ENCODE results near the gene SLC45A1. TPM values are rescaled to one million over a fixed set of nuclear protein-coding genes. Genes with fewer than 3 reads are reported as not detected.

Gene SLC45A1
- total and polyA plus RNA-seq, 2 of the 4 experiments (the other 2 are of a cell fraction) = 0.72 to 3.9 TPM

- ATAC-seq (ENCODE audit: low read depth) = no peak
- no peak overlapping the region for H2BK20ac ChIP-seq (ENCODE audit: low read depth, low read length)
- no peak overlapping the region for H3K27ac ChIP-seq (ENCODE audit: insufficient read depth, low read length)
- no peak overlapping the region for H3K9ac ChIP-seq (ENCODE audit: low read depth, low read length)
- in situ Hi-C loops (cut with MboI; ENCODE audit: low sequenced_read_pairs) = no loop called here
- H3K18ac ChIP-seq (ENCODE audit: low read depth, low read length) = no peak overlapping the region
- dilution Hi-C loops (cut with HindIII; ENCODE audit: low sequenced_read_pairs, unreplicated experiment) = no loop called here
- H3K27me3 ChIP-seq (ENCODE audit: control insufficient read depth, insufficient read depth, low read length) = no peaks in the 10 kb centered on the region; the same call in 1 of the 2 replicates
- H2BK5ac ChIP-seq (ENCODE audit: low read depth, low read length, poor library complexity, severe bottlenecking) = peak overlapping the region; percentile 90
- no peaks in the 10 kb centered on the region for H3K4me1 ChIP-seq (ENCODE audit: control insufficient read depth, insufficient read depth, low read length)
- no TSS peak for BruUV-seq (replicated peaks)
- no peak overlapping the region for H2BK15ac ChIP-seq (ENCODE audit: low read depth, low read length)
- H3K4me3 ChIP-seq (ENCODE audit: insufficient read depth, low read depth, low read length) = no peak overlapping the region
- no peak overlapping the region for H2BK120ac ChIP-seq (ENCODE audit: low read depth, low read length)
- no peak for TF ChIP-seq RCOR1 (IDR thresholded peaks at IDR 0.05; ENCODE audit: insufficient replicate concordance, low read length)
- no peak for TF ChIP-seq RFX5 (IDR thresholded peaks at IDR 0.05; ENCODE audit: low read depth, low read length)
- TF ChIP-seq MAZ (IDR thresholded peaks at IDR 0.05; ENCODE audit: borderline replicate concordance, low read depth, low read length) = no peak
- TF ChIP-seq FOS (IDR thresholded peaks at IDR 0.05; ENCODE audit: low read depth, low read length) = no peak
- no peak for TF ChIP-seq BHLHE40 (IDR thresholded peaks at IDR 0.05; ENCODE audit: low read depth, low read length)
- no peak for TF ChIP-seq SMC3 (IDR thresholded peaks at IDR 0.05; ENCODE audit: low read depth, low read length)
- TF ChIP-seq CHD1 (IDR thresholded peaks at IDR 0.05; ENCODE audit: low read depth, low read length) = no peak
- no peak for TF ChIP-seq CEBPB (IDR thresholded peaks at IDR 0.05; ENCODE audit: low read depth, low read length)
- TF ChIP-seq CTCF (conservative IDR thresholded peaks at IDR 0.05; ENCODE audit: low read depth, low read length) = no peak
- TF ChIP-seq NFE2L2 (IDR thresholded peaks at IDR 0.05; ENCODE audit: low read depth, low read length) = no peak
- no peak for TF ChIP-seq RAD21 (IDR thresholded peaks at IDR 0.05; ENCODE audit: low read length)
- TF ChIP-seq ELK1 (IDR thresholded peaks at IDR 0.05; ENCODE audit: borderline replicate concordance, low read depth, low read length) = no peak
- no peak for TF ChIP-seq MXI1 (IDR thresholded peaks at IDR 0.05; ENCODE audit: borderline replicate concordance, low read depth, low read length)
- TF ChIP-seq POLR2A (IDR thresholded peaks at IDR 0.05; ENCODE audit: low read depth, low read length) = no peak
- TF ChIP-seq MAFK (IDR thresholded peaks at IDR 0.05; ENCODE audit: low read depth, low read length) = no peak
- no peak for TF ChIP-seq USF2 (IDR thresholded peaks at IDR 0.05; ENCODE audit: low read depth, low read length)
- peak overlapping the region in 1 of 2 experiments; percentile 2; a peak in 1 of 4 replicates for H4K8ac ChIP-seq (ENCODE audit: low read depth in 2 of 2, low read length in 2 of 2)
- H2AK9ac ChIP-seq (replicated peaks; ENCODE audit: low read depth, low read length, poor library complexity) = no peak overlapping the region
- no peaks in the 10 kb centered on the region; a peak in 1 of 4 replicates for H3K79me1 ChIP-seq (ENCODE audit: low read depth in 1 of 2, low read length in 2 of 2)
- no peak overlapping the region for H4K91ac ChIP-seq (ENCODE audit: insufficient read depth, low read depth, low read length)
- no peak overlapping the region for H3K4me2 ChIP-seq (ENCODE audit: low read depth, low read length)
- no peak overlapping the region for H2AFZ ChIP-seq (replicated peaks; ENCODE audit: low read length, poor library complexity)
- H4K5ac ChIP-seq (ENCODE audit: low read depth, low read length) = no peak overlapping the region
- H3K4ac ChIP-seq (ENCODE audit: low read depth, low read length) = peak overlapping the region; percentile 43; the same call in 1 of the 2 replicates
- no peaks in the 10 kb centered on the region for H3K36me3 ChIP-seq (ENCODE audit: control insufficient read depth, insufficient read depth, low read length)
- no peak for DNase-seq
- WGBS, 2 experiments (ENCODE audit: extremely low coverage in 2 of 2, insufficient read length in 1 of 2) = 74% methylated on average over 3 of the region's 4 CpGs; no CpG with 5 or more reads in 1 of the 2 experiments
- peaks cover 4% of the 10 kb centered on the region for H3K9me1 ChIP-seq (ENCODE audit: insufficient read depth, low read length)
- ChIA-PET POLR2A (ENCODE audit: unreplicated experiment) (no interaction called here), CTCF (no interaction called here)
- intact Hi-C loops (cut with micrococcal nuclease) = no loop called here
- no peak overlapping the region for H3K56ac ChIP-seq (ENCODE audit: extremely low read depth, insufficient read depth, low read length)
- no peak overlapping the region for H3K23ac ChIP-seq (ENCODE audit: low read depth, low read length)
- H4K20me1 ChIP-seq (ENCODE audit: insufficient read depth, low read length) = no peaks in the 10 kb centered on the region
- no peak overlapping the region; the same call in 1 of the 2 replicates for H2AK5ac ChIP-seq (ENCODE audit: low read depth, low read length)
- peak overlapping the region; percentile 82 for H3K14ac ChIP-seq (replicated peaks; ENCODE audit: low read depth, low read length)
- no peaks in the 10 kb centered on the region for H3K9me3 ChIP-seq (ENCODE audit: control insufficient read depth, insufficient read depth, low read length)
These were observed 41.0 kb upstream of the SLC45A1 start for GRCh38 chr1:8276932-8277331.

Data from IMR-90 (cell line).